ENCODE data around the gene TP53I11.

Gene TP53I11

DNA sequence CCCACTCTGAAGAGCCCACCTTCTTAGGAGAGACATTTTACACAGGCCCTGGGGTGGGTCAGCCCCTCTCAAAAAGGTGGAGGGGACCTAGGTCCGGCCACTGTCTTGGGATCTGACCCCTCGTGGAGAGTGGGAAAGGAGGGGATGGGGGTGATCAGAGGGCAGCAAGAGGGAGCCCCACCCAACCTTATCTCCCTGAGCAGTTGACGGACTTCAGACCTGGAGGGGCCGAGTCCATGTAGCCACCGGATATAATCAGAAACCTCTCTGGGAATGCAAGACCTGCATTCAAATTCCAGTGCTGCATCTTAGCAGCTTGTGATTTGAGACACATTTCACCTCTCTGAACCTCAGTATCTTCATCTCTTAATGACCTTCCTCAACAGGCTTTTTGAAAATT lies 44.0 kb downstream of the TP53I11 start:
- FAIRE-seq = no peak
- no peak for DNase-seq (ENCODE audit: insufficient read length, low spot score)
- TF ChIP-seq, protein P1, sequence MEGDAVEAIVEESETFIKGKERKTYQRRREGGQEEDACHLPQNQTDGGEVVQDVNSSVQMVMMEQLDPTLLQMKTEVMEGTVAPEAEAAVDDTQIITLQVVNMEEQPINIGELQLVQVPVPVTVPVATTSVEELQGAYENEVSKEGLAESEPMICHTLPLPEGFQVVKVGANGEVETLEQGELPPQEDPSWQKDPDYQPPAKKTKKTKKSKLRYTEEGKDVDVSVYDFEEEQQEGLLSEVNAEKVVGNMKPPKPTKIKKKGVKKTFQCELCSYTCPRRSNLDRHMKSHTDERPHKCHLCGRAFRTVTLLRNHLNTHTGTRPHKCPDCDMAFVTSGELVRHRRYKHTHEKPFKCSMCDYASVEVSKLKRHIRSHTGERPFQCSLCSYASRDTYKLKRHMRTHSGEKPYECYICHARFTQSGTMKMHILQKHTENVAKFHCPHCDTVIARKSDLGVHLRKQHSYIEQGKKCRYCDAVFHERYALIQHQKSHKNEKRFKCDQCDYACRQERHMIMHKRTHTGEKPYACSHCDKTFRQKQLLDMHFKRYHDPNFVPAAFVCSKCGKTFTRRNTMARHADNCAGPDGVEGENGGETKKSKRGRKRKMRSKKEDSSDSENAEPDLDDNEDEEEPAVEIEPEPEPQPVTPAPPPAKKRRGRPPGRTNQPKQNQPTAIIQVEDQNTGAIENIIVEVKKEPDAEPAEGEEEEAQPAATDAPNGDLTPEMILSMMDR (IDR thresholded peaks at IDR 0.05; ENCODE audit: insufficient read depth, missing control alignments) = no peak

DNA sequence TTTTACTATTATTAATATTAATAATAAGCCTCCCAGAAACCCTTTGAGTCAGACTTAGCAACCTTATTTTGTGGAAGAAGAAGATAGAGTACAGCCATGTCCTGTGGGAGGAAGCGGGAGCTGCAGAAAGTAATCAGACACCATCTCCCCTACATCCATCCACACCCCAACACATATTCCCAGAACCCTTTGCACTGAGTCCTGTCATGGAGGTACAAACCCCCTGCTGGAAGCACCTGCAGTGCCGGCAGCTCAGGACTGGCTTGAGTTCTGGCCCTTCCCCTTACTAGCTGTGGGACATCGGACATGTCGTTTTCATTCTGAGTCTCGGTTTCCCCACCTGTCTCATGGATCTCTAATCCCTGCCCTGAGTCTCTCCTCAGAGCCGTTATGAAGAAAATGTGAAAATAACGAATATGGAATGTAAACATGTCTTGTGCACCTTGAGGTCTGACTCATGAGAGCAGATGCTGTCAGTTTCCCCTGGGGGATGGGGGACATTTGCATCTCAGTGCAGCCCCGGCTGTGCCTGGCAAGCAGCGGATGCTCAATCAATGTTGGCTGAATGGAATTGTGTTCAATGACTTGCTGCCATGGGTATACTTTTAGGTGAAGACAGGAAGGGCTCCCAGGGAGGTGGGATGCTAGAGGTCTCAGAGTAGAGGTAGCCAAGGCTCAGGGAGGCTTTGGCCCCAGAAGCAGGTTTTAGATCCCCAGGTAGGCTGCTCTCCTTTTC lies 45.4 kb downstream of the TP53I11 start:
- FAIRE-seq (no peak), DNase-seq (ENCODE audit: insufficient read length, low spot score) (no peak)
- TF ChIP-seq, protein P1 (IDR thresholded peaks at IDR 0.05; ENCODE audit: insufficient read depth, missing control alignments) = no peak

DNA sequence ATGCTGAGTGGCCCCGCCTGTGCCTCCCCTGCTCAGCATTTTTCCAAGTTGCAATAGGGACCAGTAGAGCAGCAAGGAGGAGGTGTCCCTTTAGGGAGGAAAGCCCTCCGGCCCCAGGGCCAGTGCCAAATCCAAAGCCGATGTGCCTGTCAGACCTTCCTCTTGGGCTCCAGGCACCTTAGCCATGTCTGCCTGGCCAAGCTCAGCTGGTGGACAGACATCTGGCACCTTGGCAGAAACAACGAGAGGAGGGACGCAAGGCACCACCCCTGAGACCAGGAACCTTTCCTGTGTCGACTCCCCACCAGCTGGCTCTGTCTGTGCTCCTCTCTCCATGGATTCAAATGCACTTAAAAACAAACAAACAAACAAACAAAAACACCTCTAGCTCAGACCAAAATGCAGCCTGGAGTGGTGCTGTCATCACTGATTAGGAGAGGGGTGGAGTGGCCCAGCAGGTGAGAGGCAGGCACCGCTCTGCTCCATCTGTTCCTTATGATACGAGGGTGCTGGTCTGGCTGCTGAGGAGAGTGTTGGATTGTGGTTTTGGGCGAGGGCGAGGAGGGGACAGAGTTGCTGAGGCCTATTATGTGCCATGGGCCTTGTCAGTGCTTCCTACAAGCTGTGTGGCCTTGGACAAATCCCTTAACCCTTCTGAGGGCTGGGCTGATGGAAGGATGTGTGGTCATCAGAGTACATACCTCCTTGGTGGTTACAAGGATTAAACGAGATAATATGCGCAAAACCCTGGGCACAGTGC lies 46.2 kb downstream of the TP53I11 start:
- TF ChIP-seq, protein P1 (IDR thresholded peaks at IDR 0.05; ENCODE audit: insufficient read depth, missing control alignments) = no peak
- FAIRE-seq (no peak), DNase-seq (ENCODE audit: insufficient read length, low spot score) (no peak)

DNA sequence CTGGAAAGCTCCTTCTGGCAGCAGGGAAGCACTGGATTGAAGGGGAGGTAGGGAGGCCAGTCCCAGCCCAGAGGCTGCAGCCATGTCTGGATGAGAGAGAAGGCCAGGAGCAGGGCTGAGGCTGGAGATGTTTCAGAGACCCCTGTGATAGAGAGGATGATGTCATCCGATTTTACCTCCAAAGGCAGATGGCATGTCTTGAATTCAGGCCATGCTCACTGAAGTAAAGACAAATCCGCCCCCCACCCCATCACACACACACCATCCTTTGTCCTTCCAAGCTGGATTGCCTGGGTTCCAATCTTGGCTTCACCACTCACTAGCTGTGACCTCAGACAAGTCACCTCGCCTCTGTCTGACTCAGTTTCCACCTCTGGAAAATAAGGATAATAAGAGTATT lies 47.2 kb downstream of the TP53I11 start:
- TF ChIP-seq, protein P1 (IDR thresholded peaks at IDR 0.05; ENCODE audit: insufficient read depth, missing control alignments) = no peak
- DNase-seq (ENCODE audit: insufficient read length, low spot score) (no peak), FAIRE-seq (no peak)

DNA sequence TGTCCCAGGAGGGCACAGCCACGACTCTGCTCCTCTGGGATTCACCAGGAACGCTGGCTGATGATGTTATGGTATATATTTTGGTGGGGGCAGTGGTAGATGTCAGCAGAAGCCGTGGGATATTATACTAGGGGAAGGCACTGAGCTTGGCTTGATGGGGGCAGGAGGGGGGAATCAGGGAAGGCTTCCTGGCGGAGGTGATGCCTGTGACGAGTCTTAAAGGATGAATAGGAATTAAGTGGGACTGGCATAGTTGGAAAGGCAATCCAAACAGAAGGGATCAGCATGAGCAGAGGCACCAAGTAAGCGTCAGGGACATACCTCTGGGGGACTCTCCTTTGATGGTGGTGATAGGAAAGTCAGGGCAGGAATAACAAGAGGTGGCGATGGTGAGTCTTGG lies 47.6 kb downstream of the TP53I11 start:
- FAIRE-seq (no peak), DNase-seq (ENCODE audit: insufficient read length, low spot score) (no peak)
- TF ChIP-seq, protein P1 (IDR thresholded peaks at IDR 0.05; ENCODE audit: insufficient read depth, missing control alignments) = no peak

DNA sequence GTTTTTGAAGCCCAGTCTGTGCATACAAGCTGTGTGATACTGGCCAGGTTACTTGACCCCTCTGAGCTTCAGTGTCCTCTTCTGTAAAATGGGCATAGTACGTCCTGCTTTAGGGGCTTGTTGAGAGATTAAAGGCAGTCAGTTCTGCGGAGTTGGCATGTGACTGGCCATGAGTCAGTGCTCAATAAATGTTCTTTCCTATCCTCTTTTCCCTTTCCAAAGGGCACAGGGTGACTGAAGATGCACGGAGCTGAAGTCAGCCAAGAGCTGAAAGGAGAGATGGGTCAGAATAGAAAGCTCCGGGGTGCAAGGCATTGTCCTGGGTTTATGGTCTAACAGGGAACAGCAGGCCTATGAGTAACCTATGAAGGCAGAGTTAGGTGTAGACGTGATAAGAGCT lies 48.9 kb downstream of the TP53I11 start:
- DNase-seq (ENCODE audit: insufficient read length, low spot score) = no peak
- no peak for FAIRE-seq
- TF ChIP-seq, protein P1 (IDR thresholded peaks at IDR 0.05; ENCODE audit: insufficient read depth, missing control alignments) = no peak

DNA sequence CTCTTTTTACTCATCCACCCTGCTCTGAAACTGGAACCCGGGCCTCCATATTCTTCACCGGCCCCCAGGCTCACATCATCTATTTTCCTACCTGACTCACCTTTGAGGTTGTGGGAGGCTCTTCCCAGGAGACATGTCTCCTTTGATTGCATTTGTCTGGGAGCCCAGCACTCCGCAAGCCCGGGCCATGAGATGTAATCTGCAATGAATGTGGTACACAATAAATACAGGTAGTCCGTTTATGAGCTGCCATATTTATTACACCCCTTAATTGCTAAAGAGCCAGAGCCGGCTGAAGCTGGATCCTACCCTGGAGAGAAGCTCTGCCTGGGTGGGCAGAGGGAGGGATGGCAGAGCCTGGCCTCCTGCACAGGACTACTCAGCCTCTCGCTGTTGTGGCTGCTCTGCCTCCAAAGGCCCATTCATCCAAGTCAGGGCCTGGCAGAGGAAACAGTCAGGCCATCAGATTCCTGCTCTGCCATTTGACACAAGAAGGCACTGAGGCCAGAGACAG lies 49.5 kb downstream of the TP53I11 start:
- FAIRE-seq (no peak), DNase-seq (ENCODE audit: insufficient read length, low spot score) (no peak)
- TF ChIP-seq, protein P1 (IDR thresholded peaks at IDR 0.05; ENCODE audit: insufficient read depth, missing control alignments) = no peak
